ENCODE measurements around the gene KCNJ4.

The KCNJ4 gene

GRCh38 chr22:38446018-38446601 lies 8.9 kb downstream of the KCNJ4 start:
- no peak for DNase-seq (ENCODE audit: low read depth)
- TF ChIP-seq, protein P1, sequence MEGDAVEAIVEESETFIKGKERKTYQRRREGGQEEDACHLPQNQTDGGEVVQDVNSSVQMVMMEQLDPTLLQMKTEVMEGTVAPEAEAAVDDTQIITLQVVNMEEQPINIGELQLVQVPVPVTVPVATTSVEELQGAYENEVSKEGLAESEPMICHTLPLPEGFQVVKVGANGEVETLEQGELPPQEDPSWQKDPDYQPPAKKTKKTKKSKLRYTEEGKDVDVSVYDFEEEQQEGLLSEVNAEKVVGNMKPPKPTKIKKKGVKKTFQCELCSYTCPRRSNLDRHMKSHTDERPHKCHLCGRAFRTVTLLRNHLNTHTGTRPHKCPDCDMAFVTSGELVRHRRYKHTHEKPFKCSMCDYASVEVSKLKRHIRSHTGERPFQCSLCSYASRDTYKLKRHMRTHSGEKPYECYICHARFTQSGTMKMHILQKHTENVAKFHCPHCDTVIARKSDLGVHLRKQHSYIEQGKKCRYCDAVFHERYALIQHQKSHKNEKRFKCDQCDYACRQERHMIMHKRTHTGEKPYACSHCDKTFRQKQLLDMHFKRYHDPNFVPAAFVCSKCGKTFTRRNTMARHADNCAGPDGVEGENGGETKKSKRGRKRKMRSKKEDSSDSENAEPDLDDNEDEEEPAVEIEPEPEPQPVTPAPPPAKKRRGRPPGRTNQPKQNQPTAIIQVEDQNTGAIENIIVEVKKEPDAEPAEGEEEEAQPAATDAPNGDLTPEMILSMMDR (IDR thresholded peaks at IDR 0.05; ENCODE audit: insufficient read depth, low read depth, low read length, missing control alignments) = no peak

DNA sequence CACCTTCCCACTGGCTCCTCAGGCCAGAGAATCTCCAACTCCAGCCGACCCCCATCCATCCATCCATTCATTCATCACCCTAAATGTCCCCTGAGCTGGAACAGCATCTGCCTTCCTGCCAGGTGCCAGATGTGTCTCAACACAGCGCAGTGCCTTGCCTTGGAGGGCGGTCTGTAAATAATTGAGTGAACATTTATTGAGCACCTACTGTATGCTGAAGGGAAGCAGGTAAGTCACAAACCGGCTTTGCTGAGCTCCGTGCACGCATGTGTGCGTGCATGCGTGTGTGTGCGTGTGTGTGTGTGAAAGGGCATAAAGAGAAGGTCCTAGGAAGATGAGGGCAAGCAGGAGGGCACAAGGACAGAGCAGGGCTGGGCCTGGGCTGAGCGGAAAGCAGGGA lies 10.2 kb downstream of the KCNJ4 start:
- TF ChIP-seq, protein P1 (IDR thresholded peaks at IDR 0.05; ENCODE audit: insufficient read depth, low read depth, low read length, missing control alignments) = no peak
- no peak for DNase-seq (ENCODE audit: low read depth)
- H3K4me3 ChIP-seq (ENCODE audit: low read depth, low read length) = no peak overlapping the region

More at GRCh38 chr22:38446018-38446601, 8.9 kb downstream of the KCNJ4 start:
- H3K4me3 ChIP-seq (ENCODE audit: low read depth, low read length) = no peak overlapping the region

GRCh38 chr22:38443628-38444521 lies 11.1 kb downstream of the KCNJ4 start:
- TF ChIP-seq, protein P1 (IDR thresholded peaks at IDR 0.05; ENCODE audit: insufficient read depth, low read depth, low read length, missing control alignments) = no peak
- DNase-seq (ENCODE audit: low read depth) = no peak
- no peak overlapping the region for H3K4me3 ChIP-seq (ENCODE audit: low read depth, low read length)

GRCh38 chr22:38442967-38443627 lies 11.9 kb downstream of the KCNJ4 start:
- TF ChIP-seq, protein P1 (IDR thresholded peaks at IDR 0.05; ENCODE audit: insufficient read depth, low read depth, low read length, missing control alignments) = no peak
- DNase-seq (ENCODE audit: low read depth) = no peak
- no peak overlapping the region for H3K4me3 ChIP-seq (ENCODE audit: low read depth, low read length)

GRCh38 chr22:38441620-38442287 lies 13.2 kb downstream of the KCNJ4 start:
- H3K4me3 ChIP-seq (ENCODE audit: low read depth, low read length) = no peak overlapping the region
- TF ChIP-seq, protein P1 (IDR thresholded peaks at IDR 0.05; ENCODE audit: insufficient read depth, low read depth, low read length, missing control alignments) = no peak
- no peak for DNase-seq (ENCODE audit: low read depth)

DNA sequence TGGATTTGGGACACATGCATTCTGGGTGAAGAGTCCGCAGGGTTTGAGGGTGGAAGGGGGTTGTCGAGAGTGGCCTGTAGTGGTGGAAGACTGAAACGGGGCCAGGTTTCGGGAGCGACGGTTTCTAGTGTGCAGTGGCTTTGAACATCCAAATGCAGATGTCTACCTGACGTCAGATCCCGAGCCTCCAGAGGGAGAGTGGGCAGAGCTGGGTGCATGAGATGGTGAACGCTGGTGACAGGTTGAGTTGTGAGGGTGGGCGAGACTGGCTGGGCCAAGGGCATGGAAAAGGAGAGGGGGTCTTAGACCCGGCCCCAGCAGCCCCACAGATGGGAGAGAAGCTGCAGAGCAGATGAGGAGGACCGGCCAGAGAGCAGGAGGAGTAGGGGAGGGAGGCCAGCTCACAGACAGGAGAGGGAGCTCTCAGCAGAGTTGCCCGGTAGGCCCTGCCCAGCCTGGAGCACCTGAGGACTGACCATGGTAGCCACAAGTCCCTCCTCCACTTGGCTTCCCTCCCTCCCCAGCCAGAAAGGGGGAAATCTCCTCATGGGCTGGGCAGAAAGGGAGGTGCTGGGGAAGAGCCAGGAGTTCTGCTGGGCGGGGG lies 14.2 kb downstream of the KCNJ4 start:
- no peak for DNase-seq (ENCODE audit: low read depth)
- no peak overlapping the region for H3K4me3 ChIP-seq (ENCODE audit: low read depth, low read length)
- TF ChIP-seq, protein P1 (IDR thresholded peaks at IDR 0.05; ENCODE audit: insufficient read depth, low read depth, low read length, missing control alignments) = no peak

Measured in GM12865 (cell line).